ENCODE data around the gene AGTRAP.

AGTRAP gene

GRCh38 chr1:11736746-11737639, 1.1 kb downstream of the AGTRAP start:
- DNase-seq = peak; percentile 84

DNA sequence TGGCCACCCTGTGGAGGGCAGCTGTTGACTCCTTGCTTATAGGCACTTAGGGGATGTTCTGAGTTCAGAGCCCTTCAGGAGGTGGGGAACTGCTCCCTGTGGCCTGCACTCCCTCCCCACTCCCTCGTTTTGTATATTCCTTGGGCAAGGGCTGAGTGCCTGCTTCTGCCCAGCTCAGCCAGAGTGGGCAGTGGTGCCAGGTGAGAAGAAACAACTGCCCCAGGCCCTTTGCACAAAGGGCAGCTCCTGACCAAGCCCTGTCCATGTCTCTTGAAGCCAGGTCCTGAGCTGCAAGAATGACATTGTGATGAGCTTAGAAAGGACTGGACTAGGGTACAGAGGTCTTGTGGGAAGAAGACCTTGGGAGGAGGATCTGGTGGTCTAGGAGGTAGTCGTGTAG, 2.2 kb downstream of the AGTRAP start:
- DNase-seq = no peak

GRCh38 chr1:11738783-11739182, 2.8 kb downstream of the AGTRAP start:
- no peak for DNase-seq

GRCh38 chr1:11740258-11741192, 4.6 kb downstream of the AGTRAP start:
- no peak for DNase-seq

GRCh38 chr1:11741482-11741881, 5.5 kb downstream of the AGTRAP start:
- DNase-seq = no peak

DNA sequence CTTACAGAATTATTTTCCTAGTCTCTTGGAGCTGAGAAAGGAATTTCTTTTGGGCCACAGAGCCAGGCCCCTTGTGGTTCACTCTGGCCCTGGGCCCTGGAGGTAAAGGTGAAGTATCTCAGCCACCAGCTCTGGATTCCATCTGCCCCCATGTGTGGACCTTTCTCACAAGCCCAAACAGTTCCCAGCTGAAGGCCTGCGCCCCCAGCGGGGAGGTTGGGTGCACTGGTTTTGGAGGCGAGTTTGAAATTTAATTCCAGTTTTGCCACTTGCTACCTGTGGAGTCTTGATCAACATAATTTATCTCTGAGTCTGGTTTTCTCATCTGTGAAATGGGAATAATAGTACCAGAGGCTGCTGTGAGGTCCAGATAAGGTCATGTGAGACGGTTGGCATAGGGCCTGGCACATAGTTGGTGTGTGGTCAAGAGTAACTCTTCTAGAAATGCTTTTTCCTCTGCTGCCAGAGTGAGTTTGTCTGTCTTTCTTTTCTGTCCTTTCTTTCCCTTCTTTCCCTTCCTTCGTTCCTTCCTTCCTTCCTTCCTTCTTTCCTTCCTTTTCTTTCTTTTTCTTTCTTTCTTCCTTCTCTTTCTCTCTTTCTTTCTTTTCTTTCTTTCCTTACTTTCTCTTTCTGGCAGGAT, 6.1 kb downstream of the AGTRAP start:
- DNase-seq = no peak

- DNase-seq = no peak
Measured at GRCh38 chr1:11744287-11744686, 8.4 kb downstream of the AGTRAP start.

DNA sequence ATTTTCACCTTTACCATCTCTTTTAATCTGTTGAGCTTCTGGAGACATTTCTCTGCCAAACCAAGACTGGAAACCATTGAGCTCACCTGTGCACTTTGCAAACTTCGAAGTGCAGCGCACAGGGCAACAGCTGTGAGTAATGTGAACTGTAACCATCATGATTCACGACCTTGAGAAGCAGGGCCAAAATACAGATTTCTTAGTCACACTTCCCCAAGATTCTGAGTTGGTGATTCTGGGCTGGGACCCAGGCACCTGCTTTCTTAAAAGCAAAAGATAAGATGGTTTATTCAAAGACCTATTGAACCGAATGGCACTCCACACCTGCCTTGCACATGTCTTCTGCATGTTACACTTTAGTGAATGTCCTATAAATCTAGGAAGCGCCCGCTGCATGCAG, 10.2 kb downstream of the AGTRAP start:
- DNase-seq = no peak

- no peak for DNase-seq
Measured at GRCh38 chr1:11746795-11747487, 11.0 kb downstream of the AGTRAP start.

- DNase-seq = no peak
Measured at GRCh38 chr1:11748294-11749202, 12.6 kb downstream of the AGTRAP start.

DNA sequence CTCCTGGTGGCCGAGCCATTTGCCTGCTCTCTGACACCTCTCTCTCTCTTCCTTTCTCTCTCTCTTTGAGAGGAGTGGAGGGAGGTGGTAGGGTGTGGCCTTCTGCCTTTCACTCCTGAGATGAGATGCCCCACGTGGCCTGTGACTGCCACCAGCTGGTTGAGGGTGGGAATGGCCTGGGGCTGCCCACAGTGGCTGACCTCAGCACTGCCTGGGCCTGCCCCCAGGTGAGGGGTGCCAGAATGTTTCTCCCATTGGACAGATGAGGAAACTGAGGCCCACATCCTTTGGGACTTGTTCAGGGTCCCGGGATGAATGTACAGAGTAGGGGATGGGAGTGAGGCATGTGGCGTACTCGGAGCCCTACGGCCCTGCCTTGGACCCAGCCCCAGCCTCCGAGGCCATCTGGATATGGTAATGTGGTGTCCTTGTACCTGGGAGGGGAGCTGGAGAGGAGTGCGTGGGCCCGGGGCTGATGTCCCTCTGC, 13.3 kb downstream of the AGTRAP start:
- DNase-seq = peak; percentile 70

DNA sequence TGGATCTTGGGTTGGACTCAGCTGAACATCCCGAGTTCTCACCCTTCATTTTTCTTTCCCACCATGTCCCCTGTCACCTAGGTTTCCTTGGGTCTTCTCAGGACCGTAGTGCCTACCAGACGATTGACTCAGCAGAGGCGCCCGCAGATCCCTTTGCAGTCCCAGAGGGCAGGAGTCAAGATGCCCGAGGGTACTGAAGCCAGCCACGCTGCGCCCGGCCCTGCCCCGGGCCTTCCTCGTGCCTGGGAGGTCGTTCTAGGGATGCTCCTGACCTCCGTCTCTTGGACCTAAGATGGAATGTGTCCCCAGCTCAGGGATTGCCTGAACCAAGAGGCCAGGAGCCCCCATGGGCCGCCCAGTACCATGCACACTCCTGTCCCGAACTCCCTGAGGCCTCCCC, 14.1 kb downstream of the AGTRAP start:
- no peak for DNase-seq

- DNase-seq = no peak
Measured at GRCh38 chr1:11751087-11751486, 15.2 kb downstream of the AGTRAP start.

GRCh38 chr1:11752359-11753088, 16.6 kb downstream of the AGTRAP start:
- DNase-seq = no peak

DNA sequence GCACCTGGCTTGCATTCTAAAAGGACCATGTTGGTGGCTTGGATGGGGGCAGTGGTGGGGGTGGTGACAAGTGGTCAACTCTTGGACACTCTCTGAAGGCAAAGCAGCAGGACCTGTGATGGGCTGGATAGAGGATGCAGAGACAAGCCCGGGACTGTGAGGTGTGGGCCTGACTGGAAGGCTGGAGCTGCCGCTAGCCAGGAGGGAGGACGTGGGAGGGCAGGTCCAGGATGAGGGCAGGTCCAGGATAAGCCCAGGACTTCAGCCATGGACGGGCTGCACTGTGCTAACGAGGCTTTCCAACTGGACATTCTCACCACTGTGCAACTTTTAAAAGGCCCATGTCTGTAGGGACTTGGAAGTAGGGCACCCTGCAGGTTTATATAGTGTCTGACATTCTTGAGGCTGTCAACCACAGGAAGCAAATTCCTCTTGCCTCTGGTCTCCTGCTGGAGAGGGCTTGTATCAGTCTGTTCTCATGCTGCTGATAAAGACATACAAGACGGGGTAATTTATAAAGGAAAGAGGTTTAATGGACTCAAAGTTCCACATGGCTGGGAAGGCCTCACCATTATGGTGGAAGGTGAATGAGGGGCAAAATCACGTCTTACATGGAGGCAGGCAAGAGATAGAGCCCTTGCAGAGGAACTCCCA, 17.7 kb downstream of the AGTRAP start:
- no peak for DNase-seq

- no peak for DNase-seq
Measured at GRCh38 chr1:11757047-11757446, 21.1 kb downstream of the AGTRAP start.

GRCh38 chr1:11759791-11760190, 23.9 kb downstream of the AGTRAP start:
- no peak for DNase-seq

- DNase-seq = no peak
Measured at GRCh38 chr1:11761285-11761684, 25.3 kb downstream of the AGTRAP start.

- DNase-seq = peak; percentile 21
Measured at GRCh38 chr1:11761988-11762406, 26.1 kb downstream of the AGTRAP start, which contains the start of gene C1orf167. TSS of gene C1orf167 (plus strand) at chr1:11762193. CDS start at chr1:11764401, 2,208 bp downstream.

DNA sequence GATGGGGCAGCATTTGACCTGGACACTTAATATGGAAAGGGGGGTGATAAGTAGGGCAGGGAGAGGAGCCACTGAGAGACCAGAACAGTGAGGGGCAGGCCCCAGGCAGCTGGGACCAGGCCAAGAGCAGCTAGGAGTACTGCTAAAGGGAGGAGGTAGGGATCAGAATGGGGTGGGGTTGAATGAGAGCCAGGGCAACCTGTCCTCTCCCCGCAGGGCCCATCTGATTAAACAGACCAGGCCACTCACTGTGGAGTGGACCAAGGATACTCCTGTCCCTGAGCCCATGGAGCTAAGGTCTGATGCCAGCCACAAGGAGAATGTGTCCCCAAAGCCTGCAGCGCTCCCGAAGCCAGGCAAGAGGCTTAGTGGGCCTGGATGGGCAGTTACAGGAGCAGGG, 28.2 kb downstream of the AGTRAP start:
- no peak for DNase-seq

All from NCI-H69 (cell line).